Gastroesophageal sphincter (tissue), 4 donors: ENCODE measurements around the gene LAMA3. TPM values are rescaled to one million over a fixed set of nuclear protein-coding genes. Genes with fewer than 3 reads are reported as not detected.

Source experiments
- ATAC-seq: fragments of 150-250 bp; one replicate; pipeline ENCODE4 v1.9.1; 2016; ENCODE audit warnings: mild to moderate bottlenecking, moderate library complexity
- H3K27ac ChIP-seq, 4 donors: fragments of 200-600 bp; sonication (generic) in 3 of 4; 1 replicate in 3 of 4; 2 replicates in 1 of 4; pipeline ENCODE4 v1.5.1; 2016 to 2019
- H3K27me3 ChIP-seq: fragments of 200-600 bp; sonication (generic); one replicate; pipeline ENCODE4 v1.5.1; 2019
- H3K36me3 ChIP-seq, 2 donors: fragments of 200-600 bp; sonication (generic); one replicate each; pipeline ENCODE4 v1.5.1; 2019; ENCODE audit warnings: control low read depth in 1 of 2
- H3K4me1 ChIP-seq, 3 donors: fragments of 200-600 bp; sonication (generic); 1 replicate in 2 of 3; 2 replicates in 1 of 3; pipeline ENCODE4 v1.5.1; 2016 to 2019; ENCODE audit warnings: control low read depth in 2 of 3
- H3K4me3 ChIP-seq, 2 donors: fragments of 200-600 bp; sonication (generic); one replicate each; pipeline ENCODE4 v1.5.1; 2019; ENCODE audit warnings: mild to moderate bottlenecking in 1 of 2, moderate library complexity in 1 of 2
- H3K9me3 ChIP-seq, 3 donors: fragments of 200-600 bp; sonication (generic); one replicate each; pipeline ENCODE4 v1.5.1; 2017 to 2019; ENCODE audit warnings: control low read depth in 2 of 3
- EP300 ChIP-seq: sonication (generic); formaldehyde crosslinking; IDR thresholded peaks from one replicate; pipeline ENCODE4 v1.6.1; 2017; ENCODE audit warnings: antibody characterized with exemption, mild to moderate bottlenecking
- POLR2A ChIP-seq, 2 donors: fragments of 450-650 bp; IDR thresholded peaks; one replicate each; pipeline ENCODE4 v1.6.1; 2017; ENCODE audit warnings: antibody characterized with exemption in 2 of 2, mild to moderate bottlenecking in 2 of 2, moderate library complexity in 1 of 2
- POLR2AphosphoS5 ChIP-seq: sonication (generic); formaldehyde crosslinking; IDR thresholded peaks from one replicate; pipeline ENCODE4 v1.6.1; 2017; ENCODE audit warnings: antibody characterized with exemption
- WGBS, 2 donors: methylation state at CpG; one replicate each; pipeline ENCODE4 v1.1.5; 2018; ENCODE audit warnings: low coverage in 1 of 2; 5-methylcytosine and 5-hydroxymethylcytosine counted together
- total RNA-seq, 4 donors: library from RNA; depleted of rRNA; stranded (reverse); fragments of >200 nt; gene quantifications; one replicate each; pipeline ENCODE4 v1.1.0, GENCODE V29; 2016
- TF ChIP-seq, protein P1 (sequence below), 4 experiments: fragments of 200-600 bp in 2 of 4; fragments of 450-650 bp in 2 of 4; sonication (generic) in 1 of 4; IDR thresholded peaks; one replicate each; pipeline ENCODE4 v1.5.1; 2017 to 2019; ENCODE audit warnings: antibody characterized with exemption in 4 of 4, mild to moderate bottlenecking in 2 of 4, moderate library complexity in 2 of 4

The LAMA3 gene
- total RNA-seq, 4 donors from 2014 or later: 8.3 to 13.5 (median 9.5) TPM

GRCh38 chr18:23721696-23722480 is 32.6 kb downstream of the LAMA3 start:
- H3K36me3 ChIP-seq: peaks cover 0 to 6% of the 10 kb centered on the region in 2 donors
- peaks cover 0 to 6% (median 0%) of the 10 kb centered on the region in 3 donors for H3K4me1 ChIP-seq
- H3K4me3 ChIP-seq: no peak overlapping the region
- ATAC-seq: no peak
- TF ChIP-seq POLR2A (IDR thresholded peaks at IDR 0.05) (no peak), POLR2AphosphoS5 (no peak), EP300 (no peak)
- TF ChIP-seq, protein P1, sequence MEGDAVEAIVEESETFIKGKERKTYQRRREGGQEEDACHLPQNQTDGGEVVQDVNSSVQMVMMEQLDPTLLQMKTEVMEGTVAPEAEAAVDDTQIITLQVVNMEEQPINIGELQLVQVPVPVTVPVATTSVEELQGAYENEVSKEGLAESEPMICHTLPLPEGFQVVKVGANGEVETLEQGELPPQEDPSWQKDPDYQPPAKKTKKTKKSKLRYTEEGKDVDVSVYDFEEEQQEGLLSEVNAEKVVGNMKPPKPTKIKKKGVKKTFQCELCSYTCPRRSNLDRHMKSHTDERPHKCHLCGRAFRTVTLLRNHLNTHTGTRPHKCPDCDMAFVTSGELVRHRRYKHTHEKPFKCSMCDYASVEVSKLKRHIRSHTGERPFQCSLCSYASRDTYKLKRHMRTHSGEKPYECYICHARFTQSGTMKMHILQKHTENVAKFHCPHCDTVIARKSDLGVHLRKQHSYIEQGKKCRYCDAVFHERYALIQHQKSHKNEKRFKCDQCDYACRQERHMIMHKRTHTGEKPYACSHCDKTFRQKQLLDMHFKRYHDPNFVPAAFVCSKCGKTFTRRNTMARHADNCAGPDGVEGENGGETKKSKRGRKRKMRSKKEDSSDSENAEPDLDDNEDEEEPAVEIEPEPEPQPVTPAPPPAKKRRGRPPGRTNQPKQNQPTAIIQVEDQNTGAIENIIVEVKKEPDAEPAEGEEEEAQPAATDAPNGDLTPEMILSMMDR (IDR thresholded peaks at IDR 0.05): no peak
- no peaks in the 10 kb centered on the region for H3K27me3 ChIP-seq
- 45 to 51% methylated on average over 4 of the region's 4 CpGs for WGBS, 2 donors
- no peak overlapping the region for H3K27ac ChIP-seq
- H3K9me3 ChIP-seq: no peaks in the 10 kb centered on the region

GRCh38 chr18:23722646-23723045 is 33.4 kb downstream of the LAMA3 start:
- no peak for ATAC-seq
- Histone ChIP-seq H3K9me3 (no peaks in the 10 kb centered on the region), H3K36me3 (peaks cover 0 to 6% of the 10 kb centered on the region in 2 donors), H3K27me3 (no peaks in the 10 kb centered on the region), H3K27ac (no peak overlapping the region), H3K4me1 (peaks cover 0 to 6% (median 0%) of the 10 kb centered on the region in 3 donors), H3K4me3 (no peak overlapping the region)
- WGBS, 2 donors: 61 to 72% methylated on average over 3 of the region's 3 CpGs
- TF ChIP-seq EP300 (no peak), POLR2A (IDR thresholded peaks at IDR 0.05) (no peak), POLR2AphosphoS5 (no peak)
- TF ChIP-seq, protein P1 (IDR thresholded peaks at IDR 0.05): no peak

DNA sequence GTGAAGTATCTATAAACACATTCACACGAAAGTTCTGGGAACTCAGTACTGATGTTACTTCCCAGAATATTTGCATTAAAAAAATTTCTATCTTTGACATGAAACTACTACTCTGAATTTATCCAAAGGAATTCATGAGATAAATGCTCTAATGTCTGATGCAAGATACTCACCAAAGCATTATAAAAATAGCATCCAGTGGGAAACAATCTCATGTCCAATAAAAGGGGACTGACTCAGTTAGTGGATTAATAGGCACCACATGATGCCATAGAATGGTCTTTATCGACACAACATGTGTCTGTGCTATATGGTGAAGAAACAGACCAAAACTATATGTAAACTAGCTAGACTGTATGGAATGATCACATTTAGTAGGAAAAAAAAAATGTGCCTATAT is 33.9 kb downstream of the LAMA3 start:
- Histone ChIP-seq H3K4me3 (no peak overlapping the region), H3K27ac (no peak overlapping the region), H3K9me3 (no peaks in the 10 kb centered on the region), H3K4me1 (peaks cover 0 to 6% (median 0%) of the 10 kb centered on the region in 3 donors), H3K36me3 (peaks cover 0 to 6% of the 10 kb centered on the region in 2 donors), H3K27me3 (no peaks in the 10 kb centered on the region)
- no peak for TF ChIP-seq EP300
- no peak for TF ChIP-seq POLR2A (IDR thresholded peaks at IDR 0.05)
- TF ChIP-seq, protein P1 (IDR thresholded peaks at IDR 0.05): no peak
- TF ChIP-seq POLR2AphosphoS5: no peak
- no peak for ATAC-seq
- WGBS, 2 donors: 81 to 89% methylated on average over 2 of the region's 2 CpGs

GRCh38 chr18:23724681-23725080 is 35.4 kb downstream of the LAMA3 start:
- WGBS, 2 donors: 93 to 100% methylated on average over 3 of the region's 3 CpGs
- no peak for ATAC-seq
- Histone ChIP-seq H3K4me3 (no peak overlapping the region), H3K36me3 (peaks cover 0 to 6% of the 10 kb centered on the region in 2 donors), H3K9me3 (no peaks in the 10 kb centered on the region), H3K27ac (no peak overlapping the region), H3K27me3 (no peaks in the 10 kb centered on the region), H3K4me1 (peaks cover 0 to 6% (median 0%) of the 10 kb centered on the region in 3 donors)
- TF ChIP-seq, protein P1 (IDR thresholded peaks at IDR 0.05): no peak
- TF ChIP-seq POLR2A (IDR thresholded peaks at IDR 0.05) (no peak), POLR2AphosphoS5 (no peak), EP300 (no peak)

DNA sequence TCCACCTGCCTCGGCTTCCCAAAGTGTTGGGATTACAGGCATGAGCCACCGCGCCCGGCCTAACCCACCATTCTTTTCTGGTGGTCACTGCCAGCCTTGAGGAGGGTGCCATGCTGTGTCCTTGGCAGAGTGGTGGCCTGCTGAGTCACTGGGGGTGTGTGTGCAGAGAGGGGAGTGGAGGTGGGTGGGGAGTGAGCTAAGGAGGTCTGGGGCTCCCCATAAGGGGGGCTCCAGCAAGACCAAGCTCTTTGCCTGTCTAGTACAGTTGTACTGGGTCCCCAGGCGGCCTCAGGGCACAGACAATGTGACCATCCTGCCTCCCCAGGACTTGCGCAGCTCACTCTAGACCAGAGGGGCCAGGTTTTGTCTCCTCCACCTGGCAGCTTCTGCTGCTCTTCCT is 36.1 kb downstream of the LAMA3 start:
- Histone ChIP-seq H3K27ac (no peak overlapping the region), H3K27me3 (no peaks in the 10 kb centered on the region), H3K4me1 (peaks cover 0 to 6% (median 0%) of the 10 kb centered on the region in 3 donors), H3K9me3 (no peaks in the 10 kb centered on the region), H3K4me3 (no peak overlapping the region), H3K36me3 (peaks cover 0 to 6% of the 10 kb centered on the region in 2 donors)
- no peak for ATAC-seq
- TF ChIP-seq EP300 (no peak), POLR2AphosphoS5 (no peak), POLR2A (IDR thresholded peaks at IDR 0.05) (no peak)
- TF ChIP-seq, protein P1 (IDR thresholded peaks at IDR 0.05): no peak
- WGBS, 2 donors: 94 to 100% methylated on average over 2 to 3 of the region's 6 CpGs
